HepG2 (cell line): Measurements from ENCODE around the gene LUZP1.

Experiments used
- EP300 ChIP-seq, 3 experiments: sonication (generic) in 1 of 3; formaldehyde crosslinking in 1 of 3; IDR thresholded peaks; 2 replicates each; pipeline versions ENCODE4 v1.5.1 to v1.6.1; 2011 to 2020; ENCODE audit warnings: low read depth in 2 of 3, low read length in 2 of 3, borderline replicate concordance in 1 of 3, improper control_type of control experiment in 1 of 3, mild to moderate bottlenecking in 1 of 3, missing genetic modification reagents in 1 of 3, moderate library complexity in 1 of 3
- FOXJ3 ChIP-seq: sonication (generic); formaldehyde crosslinking; IDR thresholded peaks from 2 replicates; pipeline ENCODE4 v1.4.0; 2020; ENCODE audit warnings: missing genetic modification reagents, mild to moderate bottlenecking, borderline replicate concordance
- FOXP1 ChIP-seq, 2 experiments: fragments of 450-650 bp in 1 of 2; IDR thresholded peaks; 2 replicates each; pipeline ENCODE4 v1.6.1; 2017 to 2018; ENCODE audit warnings: antibody characterized with exemption in 1 of 2
- MBNL3 ChIP-seq: fragments of 250-450 bp; sonication (Bioruptor Pico); conservative IDR thresholded peaks from 2 replicates; pipeline ENCODE4 v1.8.0; 2022; ENCODE audit warnings: mild to moderate bottlenecking, inconsistent platforms
- MXD1 ChIP-seq: sonication (generic); formaldehyde crosslinking; IDR thresholded peaks from 2 replicates; pipeline ENCODE4 v1.4.0; 2020; ENCODE audit warnings: mild to moderate bottlenecking, missing genetic modification reagents
- NFIC ChIP-seq: IDR thresholded peaks from 2 replicates; pipeline ENCODE4 v1.6.1; 2012; ENCODE audit warnings: mild to moderate bottlenecking, low read length, inconsistent platforms
- NR3C1 ChIP-seq: sonication (generic); formaldehyde crosslinking; IDR thresholded peaks from 2 replicates; pipeline ENCODE4 v1.4.0; 2020; ENCODE audit warnings: missing genetic modification reagents
- POLR2AphosphoS5 ChIP-seq: IDR thresholded peaks from 2 replicates; pipeline ENCODE4 v1.6.1; 2012; ENCODE audit warnings: low read depth, low read length
- RBAK ChIP-seq: sonication (generic); formaldehyde crosslinking; IDR thresholded peaks from 2 replicates; pipeline ENCODE4 v1.5.1; 2020; ENCODE audit warnings: mild to moderate bottlenecking, missing genetic modification reagents
- TCF12 ChIP-seq, 2 experiments: fragments of 450-650 bp in 1 of 2; sonication (generic) in 1 of 2; formaldehyde crosslinking in 1 of 2; IDR thresholded peaks; 2 replicates each; pipeline versions ENCODE4 v1.6.1 to v1.8.0; 2017 to 2022; ENCODE audit warnings: antibody characterized with exemption in 1 of 2, mild to moderate bottlenecking in 1 of 2, missing genetic modification reagents in 1 of 2, moderate library complexity in 1 of 2
- ZBTB33 ChIP-seq: sonication (generic); formaldehyde crosslinking; IDR thresholded peaks from 2 replicates; pipeline ENCODE4 v1.4.0; 2020; ENCODE audit warnings: missing genetic modification reagents
- TF ChIP-seq, protein P1 (sequence below): sonication (generic); formaldehyde crosslinking; IDR thresholded peaks from 2 replicates; pipeline ENCODE4 v1.4.0; 2020; ENCODE audit warnings: low read depth, mild to moderate bottlenecking, missing genetic modification reagents
- TF ChIP-seq, protein P2 (sequence below): sonication (generic); formaldehyde crosslinking; IDR thresholded peaks from 2 replicates; pipeline ENCODE4 v1.5.0; 2020; ENCODE audit warnings: mild to moderate bottlenecking, missing genetic modification reagents, moderate library complexity

DNA sequence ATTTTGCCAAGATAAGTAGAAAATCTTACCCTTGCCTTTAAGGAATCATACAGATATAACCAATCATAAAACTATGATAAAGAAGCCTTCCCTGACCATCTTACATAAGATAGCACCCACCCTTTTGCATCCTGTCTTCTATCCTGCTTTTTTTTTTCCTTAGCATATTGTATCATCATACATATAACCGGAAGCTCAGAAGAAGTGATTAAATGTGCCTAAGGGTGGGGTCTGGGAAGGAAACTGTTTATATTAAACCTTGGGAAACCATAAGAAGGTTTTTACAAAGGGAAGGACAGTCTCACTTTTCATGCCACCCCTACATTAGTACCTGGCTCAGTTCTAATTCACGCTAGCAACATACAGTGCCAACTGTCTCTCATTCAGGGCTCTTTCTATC lies 66.8 kb downstream of the LUZP1 start:
- TF ChIP-seq FOXJ3 (CRISPR knock-in tag) (no peak), TCF12 (IDR thresholded peaks at IDR 0.05) (no peak), TCF12 (CRISPR knock-in tag; IDR thresholded peaks at IDR 0.05) (no peak), MBNL3 (CRISPR knock-in tag) (no peak), NR3C1 (CRISPR knock-in tag) (no peak), RBAK (CRISPR knock-in tag) (no peak), FOXP1 (IDR thresholded peaks at IDR 0.05) (no peak), FOXP1 (CRISPR knock-in tag; IDR thresholded peaks at IDR 0.05) (no peak), NFIC (no peak), EP300 (IDR thresholded peaks at IDR 0.05; ENCODE audit: low read depth in 2 of 2, low read length in 2 of 2) (no peak), EP300 (CRISPR knock-in tag; IDR thresholded peaks at IDR 0.05; ENCODE audit: borderline replicate concordance) (no peak), ZBTB33 (CRISPR knock-in tag) (no peak), MXD1 (CRISPR knock-in tag) (no peak), POLR2AphosphoS5 (no peak)
- TF ChIP-seq, protein P1, sequence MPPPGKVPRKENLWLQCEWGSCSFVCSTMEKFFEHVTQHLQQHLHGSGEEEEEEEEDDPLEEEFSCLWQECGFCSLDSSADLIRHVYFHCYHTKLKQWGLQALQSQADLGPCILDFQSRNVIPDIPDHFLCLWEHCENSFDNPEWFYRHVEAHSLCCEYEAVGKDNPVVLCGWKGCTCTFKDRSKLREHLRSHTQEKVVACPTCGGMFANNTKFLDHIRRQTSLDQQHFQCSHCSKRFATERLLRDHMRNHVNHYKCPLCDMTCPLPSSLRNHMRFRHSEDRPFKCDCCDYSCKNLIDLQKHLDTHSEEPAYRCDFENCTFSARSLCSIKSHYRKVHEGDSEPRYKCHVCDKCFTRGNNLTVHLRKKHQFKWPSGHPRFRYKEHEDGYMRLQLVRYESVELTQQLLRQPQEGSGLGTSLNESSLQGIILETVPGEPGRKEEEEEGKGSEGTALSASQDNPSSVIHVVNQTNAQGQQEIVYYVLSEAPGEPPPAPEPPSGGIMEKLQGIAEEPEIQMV (CRISPR knock-in tag), result no peak
- TF ChIP-seq, protein P2, sequence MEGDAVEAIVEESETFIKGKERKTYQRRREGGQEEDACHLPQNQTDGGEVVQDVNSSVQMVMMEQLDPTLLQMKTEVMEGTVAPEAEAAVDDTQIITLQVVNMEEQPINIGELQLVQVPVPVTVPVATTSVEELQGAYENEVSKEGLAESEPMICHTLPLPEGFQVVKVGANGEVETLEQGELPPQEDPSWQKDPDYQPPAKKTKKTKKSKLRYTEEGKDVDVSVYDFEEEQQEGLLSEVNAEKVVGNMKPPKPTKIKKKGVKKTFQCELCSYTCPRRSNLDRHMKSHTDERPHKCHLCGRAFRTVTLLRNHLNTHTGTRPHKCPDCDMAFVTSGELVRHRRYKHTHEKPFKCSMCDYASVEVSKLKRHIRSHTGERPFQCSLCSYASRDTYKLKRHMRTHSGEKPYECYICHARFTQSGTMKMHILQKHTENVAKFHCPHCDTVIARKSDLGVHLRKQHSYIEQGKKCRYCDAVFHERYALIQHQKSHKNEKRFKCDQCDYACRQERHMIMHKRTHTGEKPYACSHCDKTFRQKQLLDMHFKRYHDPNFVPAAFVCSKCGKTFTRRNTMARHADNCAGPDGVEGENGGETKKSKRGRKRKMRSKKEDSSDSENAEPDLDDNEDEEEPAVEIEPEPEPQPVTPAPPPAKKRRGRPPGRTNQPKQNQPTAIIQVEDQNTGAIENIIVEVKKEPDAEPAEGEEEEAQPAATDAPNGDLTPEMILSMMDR (CRISPR knock-in tag), result no peak
